SK-N-SH treated with all-trans-retinoic acid at 6 μM for 48 hours (cell line): Measurements from ENCODE around the gene WBP2.

Source experiments
- POU6F1 ChIP-seq: fragments of 250-450 bp; sonication (Bioruptor Pico); IDR thresholded peaks from 2 replicates; pipeline ENCODE4 v1.8.0; 2021; ENCODE audit warnings: low read depth, mild to moderate bottlenecking, moderate library complexity, borderline replicate concordance
- RARB ChIP-seq: fragments of 250-450 bp; sonication (Bioruptor Pico); IDR thresholded peaks from 2 replicates; pipeline ENCODE4 v1.8.0; 2021; ENCODE audit warnings: mild to moderate bottlenecking, moderate library complexity
- TCF4 ChIP-seq: fragments of 250-450 bp; sonication (Bioruptor Pico); IDR thresholded peaks from 2 replicates; pipeline ENCODE4 v1.8.0; 2021; ENCODE audit warnings: mild to moderate bottlenecking, moderate library complexity, borderline replicate concordance
- ZFP30 ChIP-seq: fragments of 450-650 bp; formaldehyde crosslinking; IDR thresholded peaks from 2 replicates; pipeline ENCODE4 v1.5.0; 2022; ENCODE audit warnings: mild to moderate bottlenecking, moderate library complexity

- TF ChIP-seq ZFP30 (CRISPR knock-in tag) (no peak), POU6F1 (CRISPR knock-in tag) (no peak), RARB (CRISPR knock-in tag) (no peak), TCF4 (no peak)
These were observed 29.3 kb downstream of the WBP2 start for GRCh38 chr17:75825748-75826370.
